ENCODE results near the gene MEF2D. TPM values are rescaled to one million over a fixed set of nuclear protein-coding genes. Genes with fewer than 3 reads are reported as not detected.

The MEF2D gene
- total RNA-seq, 1 donor from 2014 or later, result 20.7 TPM

DNA sequence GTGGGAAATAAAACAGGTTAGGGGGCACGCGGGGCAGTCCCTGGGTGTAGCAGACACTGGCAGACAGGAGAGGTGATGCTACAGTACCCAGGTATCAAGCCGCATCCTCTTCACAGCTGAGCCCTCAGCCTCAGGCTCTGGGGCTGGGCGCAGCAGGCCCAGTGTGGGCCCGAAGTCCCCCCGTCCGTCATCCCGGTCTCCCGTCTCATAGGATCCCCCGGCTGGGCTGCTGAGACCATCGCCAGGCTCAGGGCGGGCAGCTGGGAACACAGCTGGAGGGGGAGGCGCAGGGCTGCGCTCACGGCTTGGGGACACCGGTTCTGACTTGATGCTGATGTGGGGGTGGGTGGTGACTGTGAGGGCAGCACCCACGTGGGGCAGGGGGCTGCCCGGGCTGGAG lies 32.7 kb downstream of the MEF2D start:
- DNase-seq (ENCODE audit: extremely low spot score, unreplicated experiment), result no peak
- TF ChIP-seq, protein P1, sequence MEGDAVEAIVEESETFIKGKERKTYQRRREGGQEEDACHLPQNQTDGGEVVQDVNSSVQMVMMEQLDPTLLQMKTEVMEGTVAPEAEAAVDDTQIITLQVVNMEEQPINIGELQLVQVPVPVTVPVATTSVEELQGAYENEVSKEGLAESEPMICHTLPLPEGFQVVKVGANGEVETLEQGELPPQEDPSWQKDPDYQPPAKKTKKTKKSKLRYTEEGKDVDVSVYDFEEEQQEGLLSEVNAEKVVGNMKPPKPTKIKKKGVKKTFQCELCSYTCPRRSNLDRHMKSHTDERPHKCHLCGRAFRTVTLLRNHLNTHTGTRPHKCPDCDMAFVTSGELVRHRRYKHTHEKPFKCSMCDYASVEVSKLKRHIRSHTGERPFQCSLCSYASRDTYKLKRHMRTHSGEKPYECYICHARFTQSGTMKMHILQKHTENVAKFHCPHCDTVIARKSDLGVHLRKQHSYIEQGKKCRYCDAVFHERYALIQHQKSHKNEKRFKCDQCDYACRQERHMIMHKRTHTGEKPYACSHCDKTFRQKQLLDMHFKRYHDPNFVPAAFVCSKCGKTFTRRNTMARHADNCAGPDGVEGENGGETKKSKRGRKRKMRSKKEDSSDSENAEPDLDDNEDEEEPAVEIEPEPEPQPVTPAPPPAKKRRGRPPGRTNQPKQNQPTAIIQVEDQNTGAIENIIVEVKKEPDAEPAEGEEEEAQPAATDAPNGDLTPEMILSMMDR (conservative IDR thresholded peaks at IDR 0.05), result no peak
- Mint-ChIP-seq H3K9me3 (no peaks in the 10 kb centered on the region), H3K4me1 (ENCODE audit: unreplicated experiment) (peaks cover 6% of the 10 kb centered on the region), H3K36me3 (peaks cover 14% of the 10 kb centered on the region), H3K27ac (peak overlapping the region; percentile 31), H3K4me3 (no peak overlapping the region), H3K27me3 (no peaks in the 10 kb centered on the region)

DNA sequence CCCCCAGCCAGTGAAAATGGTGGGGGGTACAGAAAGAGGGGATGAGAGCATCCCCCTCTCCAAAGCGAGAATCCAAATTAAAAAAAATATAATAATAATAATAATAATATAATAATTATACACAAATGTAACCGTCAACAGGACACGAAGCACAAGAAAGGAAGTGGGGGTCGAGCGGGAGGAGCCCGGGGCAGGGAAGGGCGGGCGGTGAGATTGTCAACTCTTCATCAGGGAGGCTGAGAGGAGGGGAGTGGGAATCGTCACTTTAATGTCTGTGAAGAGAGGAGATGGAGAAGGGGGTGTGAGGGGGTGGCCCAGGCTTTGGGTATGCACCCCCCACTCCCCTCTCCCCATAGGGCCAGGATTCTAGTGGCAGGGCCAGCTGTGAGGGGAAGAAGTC lies 33.2 kb downstream of the MEF2D start:
- peaks cover 14% of the 10 kb centered on the region for H3K36me3 Mint-ChIP-seq
- H3K4me3 Mint-ChIP-seq, result no peak overlapping the region
- H3K4me1 Mint-ChIP-seq (ENCODE audit: unreplicated experiment), result peaks cover 6% of the 10 kb centered on the region
- TF ChIP-seq, protein P1 (conservative IDR thresholded peaks at IDR 0.05), result no peak
- no peak for DNase-seq (ENCODE audit: extremely low spot score, unreplicated experiment)
- peak overlapping the region; percentile 31 for H3K27ac Mint-ChIP-seq
- H3K9me3 Mint-ChIP-seq, result no peaks in the 10 kb centered on the region
- H3K27me3 Mint-ChIP-seq, result no peaks in the 10 kb centered on the region

DNA sequence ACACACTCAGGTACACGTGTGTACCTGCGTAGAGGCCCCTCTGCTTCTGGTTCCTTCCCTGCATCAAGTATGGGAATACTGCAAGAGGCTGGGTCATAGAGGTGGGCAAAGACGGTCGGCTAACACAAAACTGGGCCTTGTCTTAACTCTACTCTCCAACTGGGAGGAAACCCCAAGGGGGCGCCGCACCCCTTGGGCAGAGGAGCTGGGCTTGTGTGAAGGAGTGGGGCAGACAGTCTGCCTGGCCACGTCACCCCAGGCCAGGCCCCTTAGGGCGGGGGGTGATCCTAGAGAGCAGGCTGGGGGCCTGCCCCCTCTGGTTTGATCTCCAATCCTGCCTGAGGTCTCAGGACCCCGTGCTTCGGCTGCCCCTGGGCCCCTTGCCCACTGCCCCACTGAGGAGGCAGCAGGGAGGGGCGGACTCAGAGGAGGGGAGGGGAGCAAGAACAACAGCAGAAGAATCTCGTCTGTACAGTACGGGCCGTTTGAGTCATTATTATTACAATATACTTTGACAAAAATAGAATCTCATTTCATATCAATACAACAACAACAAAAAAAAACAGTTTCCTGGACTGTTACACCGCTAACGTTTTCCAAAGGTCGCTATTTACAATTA lies 34.7 kb downstream of the MEF2D start:
- no peak for DNase-seq (ENCODE audit: extremely low spot score, unreplicated experiment)
- H3K4me3 Mint-ChIP-seq, result no peak overlapping the region
- H3K27me3 Mint-ChIP-seq, result no peaks in the 10 kb centered on the region
- H3K4me1 Mint-ChIP-seq (ENCODE audit: unreplicated experiment), result no peaks in the 10 kb centered on the region
- H3K9me3 Mint-ChIP-seq, result no peaks in the 10 kb centered on the region
- H3K27ac Mint-ChIP-seq, result peak overlapping the region; percentile 50
- TF ChIP-seq, protein P1 (conservative IDR thresholded peaks at IDR 0.05), result no peak
- peaks cover 14% of the 10 kb centered on the region for H3K36me3 Mint-ChIP-seq

DNA sequence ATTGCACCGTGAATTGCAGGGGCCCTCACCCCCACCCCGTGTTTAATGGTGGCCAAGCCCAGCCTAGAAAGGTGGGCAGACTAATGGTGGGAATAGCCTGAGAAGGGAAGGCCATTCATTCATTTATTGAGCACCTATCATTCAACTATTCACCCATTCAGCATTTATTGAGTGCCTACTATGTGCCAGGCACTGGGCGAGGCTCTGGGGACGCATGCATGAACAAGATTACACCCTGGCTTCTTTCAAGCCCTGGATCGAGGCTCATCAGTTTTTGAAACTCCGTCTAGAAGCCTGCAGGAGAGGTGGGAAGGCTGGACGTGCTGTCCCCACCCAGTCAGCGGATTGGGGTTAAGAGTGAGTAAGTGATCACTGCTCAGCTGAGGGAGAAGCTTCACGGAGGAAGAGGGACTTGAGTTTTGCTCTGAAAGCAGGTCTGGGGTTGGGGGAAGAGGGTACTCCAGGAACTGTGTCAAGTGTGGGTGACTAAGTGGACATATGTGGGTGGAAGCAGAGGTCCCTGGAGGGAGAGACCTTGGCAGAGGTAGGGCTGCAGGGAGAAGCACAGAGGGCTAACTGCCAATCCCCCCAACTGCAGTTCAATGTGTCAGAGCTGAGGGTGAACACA lies 35.6 kb downstream of the MEF2D start:
- no peaks in the 10 kb centered on the region for H3K27me3 Mint-ChIP-seq
- no peaks in the 10 kb centered on the region for H3K9me3 Mint-ChIP-seq
- peak overlapping the region; percentile 50 for H3K27ac Mint-ChIP-seq
- TF ChIP-seq, protein P1 (conservative IDR thresholded peaks at IDR 0.05), result no peak
- peaks cover 14% of the 10 kb centered on the region for H3K36me3 Mint-ChIP-seq
- no peak for DNase-seq (ENCODE audit: extremely low spot score, unreplicated experiment)
- H3K4me1 Mint-ChIP-seq (ENCODE audit: unreplicated experiment), result no peaks in the 10 kb centered on the region
- H3K4me3 Mint-ChIP-seq, result no peak overlapping the region

DNA sequence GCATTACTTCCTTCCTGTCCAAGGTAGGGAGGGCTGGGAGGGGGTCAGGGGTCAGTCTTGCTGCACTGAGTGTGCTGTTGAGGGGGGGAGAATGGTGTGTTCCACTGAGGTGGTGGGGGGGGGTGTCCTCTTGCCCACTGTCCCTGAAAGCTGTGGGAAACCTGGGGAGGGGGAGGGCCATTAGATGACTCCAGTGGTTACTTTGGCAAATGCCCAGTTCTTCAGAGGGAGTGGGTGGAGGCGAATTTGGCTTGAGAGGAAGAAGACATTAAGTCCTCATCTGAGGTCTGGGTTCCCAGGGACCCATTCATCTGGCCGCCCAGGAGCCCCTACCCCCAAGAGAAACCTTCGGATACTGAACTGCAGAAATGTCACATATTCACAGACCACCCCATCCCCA lies 36.2 kb downstream of the MEF2D start:
- Mint-ChIP-seq H3K27ac (no peak overlapping the region), H3K4me3 (no peak overlapping the region), H3K27me3 (no peaks in the 10 kb centered on the region), H3K36me3 (peaks cover 14% of the 10 kb centered on the region), H3K9me3 (no peaks in the 10 kb centered on the region), H3K4me1 (ENCODE audit: unreplicated experiment) (no peaks in the 10 kb centered on the region)
- no peak for DNase-seq (ENCODE audit: extremely low spot score, unreplicated experiment)
- TF ChIP-seq, protein P1 (conservative IDR thresholded peaks at IDR 0.05), result no peak
